Measurements from ENCODE around the gene MDC1.
"Not testable (repeated sequence)": the region's sequence is repeated elsewhere in the genome, so short reads cannot be mapped to it uniquely, and the experiment has no call there.

MDC1 gene

GRCh38 chr6:30723843-30724741 lies 7.0 kb upstream of the MDC1 start:
- peak in 1 of 6 experiments; percentile 4 for DNase-seq

GRCh38 chr6:30723159-30723842 lies 6.2 kb upstream of the MDC1 start:
- DNase-seq, result not testable (repeated sequence)

GRCh38 chr6:30722280-30723112 lies 5.4 kb upstream of the MDC1 start:
- peak; percentile 64 to 91 (median 76) for DNase-seq

- peak in 1 of 6 experiments; percentile 56 for DNase-seq
Measured at GRCh38 chr6:30722025-30722279, 4.9 kb upstream of the MDC1 start.

- DNase-seq, result peak; percentile 91 to 97 (median 95)
Measured at GRCh38 chr6:30721198-30722024, 4.3 kb upstream of the MDC1 start.

- DNase-seq, result peak in 4 of 6 experiments; percentile 20 to 68 (median 49)
Measured at GRCh38 chr6:30720738-30721197, 3.7 kb upstream of the MDC1 start.

GRCh38 chr6:30719791-30720737 lies 3.0 kb upstream of the MDC1 start, which contains the start of gene TUBB:
Gene TUBB (plus strand): TSS chr6:30720352. CDS start chr6:30720507, 155 bp downstream.
- DNase-seq, result peak; percentile 86 to 94 (median 92)

- peak in 1 of 6 experiments; percentile 10 for DNase-seq
Measured at GRCh38 chr6:30719356-30719755, 2.3 kb upstream of the MDC1 start.

GRCh38 chr6:30717845-30718720 lies 1.0 kb upstream of the MDC1 start:
- not testable (repeated sequence) for DNase-seq

- DNase-seq, result no peak
Measured at GRCh38 chr6:30716879-30717128, 277 bp downstream of the MDC1 start.

GRCh38 chr6:30714263-30714662 lies 2.8 kb downstream of the MDC1 start:
- no peak for DNase-seq

- DNase-seq, result no peak
Measured at GRCh38 chr6:30712441-30712945, 4.6 kb downstream of the MDC1 start.

- no peak for DNase-seq
Measured at GRCh38 chr6:30711758-30712380, 5.2 kb downstream of the MDC1 start.

- no peak for DNase-seq
Measured at GRCh38 chr6:30709101-30709868, 7.8 kb downstream of the MDC1 start.

- no peak for DNase-seq
Measured at GRCh38 chr6:30707281-30707850, 9.7 kb downstream of the MDC1 start.

GRCh38 chr6:30705620-30706019 lies 11.5 kb downstream of the MDC1 start:
- DNase-seq, result no peak

- DNase-seq, result no peak
Measured at GRCh38 chr6:30703821-30704220, 13.3 kb downstream of the MDC1 start.

- no peak for DNase-seq
Measured at GRCh38 chr6:30703011-30703410, 14.1 kb downstream of the MDC1 start.
